ENCODE results near the gene CCL4. TPM values are rescaled to one million over a fixed set of nuclear protein-coding genes. Genes with fewer than 3 reads are reported as not detected.

Gene CCL4
- not detected in 2 replicates for total RNA-seq

GRCh38 chr17:36103401-36103975, at the start of gene CCL4:
CCL4 (plus strand) TSS chr17:36103827; CDS start chr17:36103906, 79 bp downstream.

GRCh38 chr17:36063786-36064541, 39.7 kb upstream of the CCL4 start, which contains the start of gene CCL18:
CCL18 (plus strand) TSS chr17:36064272; CDS start chr17:36064343, 71 bp downstream.

GRCh38 chr17:36089888-36090836, 13.5 kb upstream of the CCL4 start, which contains the start of gene CCL3:
CCL3 (minus strand) TSS chr17:36090143; CDS start chr17:36090058, 85 bp downstream.

Small RNA genes lying within 50 kb of the gene (small RNA-seq; reads per million reads assigned to genes)
- gene RN7SL301P, result not detected

Other genes with a start within 250 kb of the CCL4 start
- gene HEATR9, start 234.9 kb upstream of the CCL4 start, total RNA-seq, result not detected in 2 replicates
- gene CCL5, start 223.5 kb upstream of the CCL4 start, total RNA-seq, result not detected in 2 replicates
- gene RDM1, start 173.1 kb upstream of the CCL4 start, total RNA-seq, result 0.40 and 0.72 TPM in 2 replicates
- gene LYZL6, start 160.1 kb upstream of the CCL4 start, total RNA-seq, result not detected in 2 replicates
- gene CCL16, start 122.3 kb upstream of the CCL4 start, total RNA-seq, result 1.1 and 1.5 TPM in 2 replicates
- gene CCL14, start 117.1 kb upstream of the CCL4 start, total RNA-seq, result 30.2 and 51.3 TPM in 2 replicates
- not detected in 2 replicates for gene CCL15, start 102.3 kb upstream of the CCL4 start, total RNA-seq
- 2.4 and 5.9 TPM in 2 replicates for gene CCL23, start 85.9 kb upstream of the CCL4 start, total RNA-seq
- gene CCL18, start 39.6 kb upstream of the CCL4 start, total RNA-seq, result not detected in 2 replicates
- gene CCL3, start 13.7 kb upstream of the CCL4 start, total RNA-seq, result not detected in 2 replicates
- gene TBC1D3B, start 72.8 kb downstream of the CCL4 start, total RNA-seq, result 0.93 and 1.1 TPM in 2 replicates
- not detected in 2 replicates for gene CCL3L1, start 92.9 kb downstream of the CCL4 start, total RNA-seq
- gene CCL4L2, start 107.2 kb downstream of the CCL4 start, total RNA-seq, result not detected in 2 replicates
- 0.14 and 1.1 TPM in 2 replicates for gene TBC1D3I, start 160.7 kb downstream of the CCL4 start, total RNA-seq
- gene TBC1D3G, start 220.1 kb downstream of the CCL4 start, total RNA-seq, result not detected in 2 replicates